H9 (cell line): ENCODE measurements around the gene MUSTN1. TPM values are rescaled to one million over a fixed set of nuclear protein-coding genes. Genes with fewer than 3 reads are reported as not detected.

Experiments
- DNase-seq: peaks from one replicate; pipeline ENCODE4 v3.0.0-alpha.2; 2017
- H2AFZ ChIP-seq: one replicate; pipeline ENCODE4 v1.6.1; 2013; ENCODE audit warnings: mild to moderate bottlenecking, low read length, control low read depth, moderate library complexity
- H2AK5ac ChIP-seq: 2 replicates; pipeline ENCODE4 v1.6.1; 2013; ENCODE audit warnings: low read length, control low read depth, mixed read lengths; ENCODE audit not compliant: insufficient read length
- H2BK120ac ChIP-seq: one replicate; pipeline ENCODE4 v1.6.1; 2013; ENCODE audit warnings: low read depth, mild to moderate bottlenecking, low read length, control low read depth, inconsistent platforms; ENCODE audit not compliant: poor library complexity, severe bottlenecking
- H2BK12ac ChIP-seq: 2 replicates; pipeline ENCODE4 v1.6.1; 2013; ENCODE audit warnings: low read length, control low read depth, mixed read lengths, low read depth; ENCODE audit not compliant: insufficient read length
- H2BK15ac ChIP-seq: 2 replicates; pipeline ENCODE4 v1.6.1; 2013; ENCODE audit warnings: low read depth, low read length, control low read depth
- H2BK20ac ChIP-seq: one replicate; pipeline ENCODE4 v1.6.1; 2013; ENCODE audit warnings: low read depth, mild to moderate bottlenecking, low read length, control low read depth, inconsistent platforms; ENCODE audit not compliant: poor library complexity, severe bottlenecking
- H2BK5ac ChIP-seq: 2 replicates; pipeline ENCODE4 v1.6.1; 2013; ENCODE audit warnings: low read length, control low read depth, mixed read lengths; ENCODE audit not compliant: insufficient read length
- H3K14ac ChIP-seq: 2 replicates; pipeline ENCODE4 v1.6.1; 2013; ENCODE audit warnings: low read length, control low read depth; ENCODE audit not compliant: insufficient read depth
- H3K18ac ChIP-seq: 2 replicates; pipeline ENCODE4 v1.6.1; 2013; ENCODE audit warnings: low read depth, mild to moderate bottlenecking, mixed read lengths, low read length, control low read depth; ENCODE audit not compliant: insufficient read length
- H3K23ac ChIP-seq: 2 replicates; pipeline ENCODE4 v1.6.1; 2013; ENCODE audit warnings: low read length, control low read depth, mixed read lengths, low read depth; ENCODE audit not compliant: insufficient read length
- H3K23me2 ChIP-seq: 2 replicates; pipeline ENCODE4 v1.6.1; 2013; ENCODE audit warnings: low read depth, mild to moderate bottlenecking, mixed read lengths, low read length, control low read depth; ENCODE audit not compliant: insufficient read length, poor library complexity, severe bottlenecking
- H3K27ac ChIP-seq: 2 replicates; pipeline ENCODE4 v1.5.1; 2013; ENCODE audit warnings: low read length, control low read depth, mixed read lengths, low read depth; ENCODE audit not compliant: insufficient read length
- H3K27me3 ChIP-seq: 2 replicates; pipeline ENCODE4 v1.6.1; 2013; ENCODE audit warnings: low read length, control low read depth, inconsistent platforms; ENCODE audit not compliant: insufficient read depth
- H3K4ac ChIP-seq: 2 replicates; pipeline ENCODE4 v1.6.1; 2013; ENCODE audit warnings: low read depth, mild to moderate bottlenecking, control low read depth, inconsistent platforms, low read length, moderate library complexity
- H3K4me1 ChIP-seq: 2 replicates; pipeline ENCODE4 v1.6.1; 2013; ENCODE audit warnings: low read length, control low read depth, inconsistent platforms; ENCODE audit not compliant: insufficient read depth
- H3K4me2 ChIP-seq: 2 replicates; pipeline ENCODE4 v1.6.1; 2013; ENCODE audit warnings: low read length, control low read depth, mixed read lengths; ENCODE audit not compliant: insufficient read length, insufficient read depth
- H3K56ac ChIP-seq: 2 replicates; pipeline ENCODE4 v1.6.1; 2013; ENCODE audit warnings: low read depth, mild to moderate bottlenecking, mixed read lengths, low read length, control low read depth; ENCODE audit not compliant: insufficient read length
- H3K79me1 ChIP-seq: 2 replicates; pipeline ENCODE4 v1.6.1; 2013; ENCODE audit warnings: low read depth, mild to moderate bottlenecking, moderate library complexity, low read length, control low read depth, inconsistent platforms; ENCODE audit not compliant: insufficient read depth, poor library complexity, severe bottlenecking
- H3K79me2 ChIP-seq: 2 replicates; pipeline ENCODE4 v1.6.1; 2013; ENCODE audit warnings: low read length, control low read depth, inconsistent platforms; ENCODE audit not compliant: insufficient read depth
- H3K9ac ChIP-seq: 2 replicates; pipeline ENCODE4 v1.6.1; 2013; ENCODE audit warnings: low read length, control low read depth, mixed read lengths; ENCODE audit not compliant: insufficient read length; ENCODE audit errors: extremely low read depth
- H3K9me3 ChIP-seq: one replicate; pipeline ENCODE4 v1.6.1; 2013; ENCODE audit warnings: low read depth, low read length, inconsistent platforms; ENCODE audit not compliant: control insufficient read depth
- H3T11ph ChIP-seq: one replicate; pipeline ENCODE4 v1.6.1; 2013; ENCODE audit warnings: mild to moderate bottlenecking, low read length, control low read depth, inconsistent platforms
- H4K20me1 ChIP-seq: one replicate; pipeline ENCODE4 v1.6.1; 2013; ENCODE audit not compliant: control insufficient read depth, insufficient read length, insufficient read depth
- H4K5ac ChIP-seq: 2 replicates; pipeline ENCODE4 v1.6.1; 2013; ENCODE audit warnings: low read depth, mild to moderate bottlenecking, mixed read lengths, low read length, control low read depth; ENCODE audit not compliant: insufficient read length
- H4K8ac ChIP-seq: replicated peaks from 2 replicates; pipeline ENCODE4 v1.6.1; 2013; ENCODE audit warnings: low read length, control low read depth, mixed read lengths, low read depth; ENCODE audit not compliant: insufficient read length
- H4K91ac ChIP-seq: 2 replicates; pipeline ENCODE4 v1.6.1; 2013; ENCODE audit warnings: low read depth, mild to moderate bottlenecking, moderate library complexity, mixed read lengths, low read length, control low read depth; ENCODE audit not compliant: insufficient read length
- H3K27ac Mint-ChIP-seq, 3 experiments: 2 replicates in 2 of 3; 3 replicates in 1 of 3; pipeline ENCODE4 v1.8.0; 2020 to 2021; ENCODE audit warnings: mixed read lengths in 3 of 3, mild to moderate bottlenecking in 1 of 3, moderate library complexity in 1 of 3
- H3K27me3 Mint-ChIP-seq: 2 replicates; pipeline ENCODE4 v1.8.0; 2021; ENCODE audit warnings: low read depth, mild to moderate bottlenecking, moderate library complexity, mixed read lengths
- H3K36me3 Mint-ChIP-seq, 3 experiments: 2 replicates in 2 of 3; 3 replicates in 1 of 3; pipeline ENCODE4 v1.8.0; 2020 to 2021; ENCODE audit warnings: low read depth in 3 of 3, mixed read lengths in 3 of 3; ENCODE audit not compliant: insufficient read depth in 1 of 3
- H3K4me1 Mint-ChIP-seq, 2 experiments: 2 replicates each; pipeline ENCODE4 v1.8.0; 2020; ENCODE audit warnings: mixed read lengths in 2 of 2
- H3K4me3 Mint-ChIP-seq, 2 experiments: 2 replicates in 1 of 2; 3 replicates in 1 of 2; pipeline ENCODE4 v1.8.0; 2020 to 2021; ENCODE audit warnings: mild to moderate bottlenecking in 2 of 2, mixed read lengths in 2 of 2, moderate library complexity in 1 of 2
- H3K9me3 Mint-ChIP-seq, 2 experiments: 2 replicates in 1 of 2; 3 replicates in 1 of 2; pipeline ENCODE4 v1.8.0; 2020; ENCODE audit warnings: mild to moderate bottlenecking in 2 of 2, mixed read lengths in 2 of 2, moderate library complexity in 1 of 2
- WGBS: extraction: QIAGEN DNeasy Blood & Tissue Kit; methylation state at CpG from one replicate; pipeline ENCODE4 v1.1.7; 2013; ENCODE audit warnings: missing lambda C conversion rate, low lambda C conversion rate, mixed read lengths; ENCODE audit not compliant: insufficient read length; ENCODE audit errors: extremely low coverage; 5-methylcytosine and 5-hydroxymethylcytosine counted together
- total RNA-seq: library from RNA; stranded (reverse); gene quantifications from 2 replicates; pipeline ENCODE4 v1.2.1, GENCODE V29; 2021
- TF ChIP-seq, protein P1 (sequence below): fragments of 200-600 bp; sonication (generic); conservative IDR thresholded peaks from 3 replicates; pipeline ENCODE4 v1.8.0; 2021; ENCODE audit warnings: antibody characterized with exemption, mild to moderate bottlenecking

Gene MUSTN1
- total RNA-seq, 1 experiment from 2014 or later, result 0.72 TPM

DNA sequence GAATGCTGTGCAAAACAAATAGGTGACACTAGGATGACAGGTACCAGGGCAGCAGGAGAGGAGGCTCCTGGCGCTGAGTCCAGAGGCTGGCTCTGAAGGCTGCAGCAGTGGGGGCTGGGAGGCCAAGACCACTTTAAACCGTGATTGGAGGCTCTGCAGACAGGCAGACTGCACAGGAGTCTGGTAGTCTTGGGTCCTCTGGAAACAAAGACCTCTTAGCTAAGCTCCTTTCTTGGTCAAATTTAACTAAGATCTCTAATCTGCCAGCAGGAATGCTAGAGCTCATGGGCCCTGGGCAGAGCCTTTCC lies 4.4 kb upstream of the MUSTN1 start:
- no peak for DNase-seq
- H3T11ph ChIP-seq, result no peak overlapping the region
- Mint-ChIP-seq H3K36me3 (peaks cover 0 to 12% (median 3%) of the 10 kb centered on the region in 3 experiments; a peak in 6 of 7 replicates), H3K9me3 (no peaks in the 10 kb centered on the region), H3K4me3 (no peak overlapping the region), H3K4me1 (peaks cover 6 to 20% of the 10 kb centered on the region in 2 experiments), H3K27me3 (no peaks in the 10 kb centered on the region), H3K27ac (no peak overlapping the region)
- no peak overlapping the region for H4K5ac ChIP-seq
- no peak overlapping the region for H2BK5ac ChIP-seq
- no peak overlapping the region for H3K27ac ChIP-seq
- TF ChIP-seq, protein P1, sequence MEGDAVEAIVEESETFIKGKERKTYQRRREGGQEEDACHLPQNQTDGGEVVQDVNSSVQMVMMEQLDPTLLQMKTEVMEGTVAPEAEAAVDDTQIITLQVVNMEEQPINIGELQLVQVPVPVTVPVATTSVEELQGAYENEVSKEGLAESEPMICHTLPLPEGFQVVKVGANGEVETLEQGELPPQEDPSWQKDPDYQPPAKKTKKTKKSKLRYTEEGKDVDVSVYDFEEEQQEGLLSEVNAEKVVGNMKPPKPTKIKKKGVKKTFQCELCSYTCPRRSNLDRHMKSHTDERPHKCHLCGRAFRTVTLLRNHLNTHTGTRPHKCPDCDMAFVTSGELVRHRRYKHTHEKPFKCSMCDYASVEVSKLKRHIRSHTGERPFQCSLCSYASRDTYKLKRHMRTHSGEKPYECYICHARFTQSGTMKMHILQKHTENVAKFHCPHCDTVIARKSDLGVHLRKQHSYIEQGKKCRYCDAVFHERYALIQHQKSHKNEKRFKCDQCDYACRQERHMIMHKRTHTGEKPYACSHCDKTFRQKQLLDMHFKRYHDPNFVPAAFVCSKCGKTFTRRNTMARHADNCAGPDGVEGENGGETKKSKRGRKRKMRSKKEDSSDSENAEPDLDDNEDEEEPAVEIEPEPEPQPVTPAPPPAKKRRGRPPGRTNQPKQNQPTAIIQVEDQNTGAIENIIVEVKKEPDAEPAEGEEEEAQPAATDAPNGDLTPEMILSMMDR, result no peak
- H2BK12ac ChIP-seq, result no peak overlapping the region
- H2AFZ ChIP-seq, result no peak overlapping the region
- no peaks in the 10 kb centered on the region for H3K23me2 ChIP-seq
- H2AK5ac ChIP-seq, result no peak overlapping the region
- H3K4me1 ChIP-seq, result no peaks in the 10 kb centered on the region
- H2BK20ac ChIP-seq, result no peak overlapping the region
- H3K56ac ChIP-seq, result no peak overlapping the region
- no peak overlapping the region for H2BK120ac ChIP-seq
- H3K4me2 ChIP-seq, result no peak overlapping the region
- H3K23ac ChIP-seq, result no peak overlapping the region
- no peak overlapping the region for H2BK15ac ChIP-seq
- no peaks in the 10 kb centered on the region for H3K27me3 ChIP-seq
- no peak overlapping the region for H4K91ac ChIP-seq
- no peaks in the 10 kb centered on the region for H3K79me1 ChIP-seq
- H3K18ac ChIP-seq, result no peak overlapping the region
- H3K79me2 ChIP-seq, result no peaks in the 10 kb centered on the region
- no peak overlapping the region for H3K9ac ChIP-seq
- H3K14ac ChIP-seq, result no peak overlapping the region
- no peak overlapping the region for H3K4ac ChIP-seq
- H4K8ac ChIP-seq, result no peak overlapping the region
- H3K9me3 ChIP-seq, result no peaks in the 10 kb centered on the region
- H4K20me1 ChIP-seq, result no peaks in the 10 kb centered on the region
- no CpG with 5 or more reads among the region's 2 CpGs for WGBS
